Activated CD4-positive, alpha-beta T cell treated with anti-CD3 and anti-CD28 coated beads, Interleukin-2, amount 10 ng/mL, durations not matched to agents 7 days and 5 days (primary cell): ENCODE measurements around the gene DNAH17. TPM values are rescaled to one million over a fixed set of nuclear protein-coding genes. Genes with fewer than 3 reads are reported as not detected.

Experiments
- CTCF ChIA-PET: fragments of 350-600 bp; sonication (Branson Sonifier 250); formaldehyde crosslinking; loops from one replicate; lab custom pipeline; 2021; ENCODE audit warnings: antibody characterized with exemption; lab: Charles Lee
- POLR2A ChIA-PET: fragments of 350-600 bp; sonication (Branson Sonifier 250); formaldehyde crosslinking; loops from one replicate; lab custom pipeline; 2021; ENCODE audit warnings: antibody characterized with exemption; lab: Charles Lee
- DNase-seq: peaks from one replicate; pipeline ENCODE4 v3.0.0-alpha.2; 2020
- H3K27ac Mint-ChIP-seq: one replicate; pipeline ENCODE4 v1.8.0; 2021; ENCODE audit warnings: mild to moderate bottlenecking, moderate library complexity, mixed read lengths
- H3K27me3 Mint-ChIP-seq: one replicate; pipeline ENCODE4 v1.8.0; 2021; ENCODE audit warnings: mixed read lengths
- H3K36me3 Mint-ChIP-seq: one replicate; pipeline ENCODE4 v1.8.0; 2021; ENCODE audit warnings: low read depth, mixed read lengths
- H3K4me1 Mint-ChIP-seq: one replicate; pipeline ENCODE4 v1.8.0; 2021; ENCODE audit warnings: mixed read lengths
- H3K4me3 Mint-ChIP-seq: one replicate; pipeline ENCODE4 v1.8.0; 2021; ENCODE audit warnings: mild to moderate bottlenecking, moderate library complexity, mixed read lengths
- H3K9me3 Mint-ChIP-seq: one replicate; pipeline ENCODE4 v1.8.0; 2021; ENCODE audit warnings: mixed read lengths
- total RNA-seq, 2 experiments: library from RNA; stranded (reverse); gene quantifications; one replicate each; pipeline ENCODE4 v1.2.3, GENCODE V29; 2021

DNAH17 gene
- total RNA-seq, 2 experiments from 2014 or later, result 0.07 to 0.15 TPM

DNA sequence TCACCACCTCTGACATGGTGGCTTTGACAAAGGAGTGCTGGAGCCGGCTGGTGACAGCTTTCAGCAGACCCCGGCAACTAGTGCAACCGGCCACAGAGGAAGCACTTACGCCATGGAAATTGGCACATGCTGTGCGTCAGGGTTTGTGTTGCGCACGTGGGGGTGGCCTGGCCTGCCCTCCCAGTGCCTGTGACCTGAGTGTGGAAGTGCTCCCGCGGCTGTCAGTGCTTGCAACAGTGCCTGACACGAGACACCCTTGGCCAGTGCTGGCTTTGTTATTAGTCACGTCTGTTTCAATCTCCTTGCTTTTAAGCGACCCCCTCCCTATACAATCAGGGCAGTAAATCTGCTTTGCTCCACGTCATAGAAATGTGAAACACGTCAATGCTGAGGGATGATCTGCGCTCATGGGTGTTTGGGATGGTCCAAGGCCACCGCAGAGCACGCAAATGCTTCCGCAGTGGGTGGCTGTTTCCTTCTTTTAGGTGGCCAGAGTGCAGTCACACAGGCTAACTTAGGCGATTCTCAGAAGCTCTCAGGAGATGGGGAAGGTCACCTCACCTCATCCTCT, 134.5 kb downstream of the DNAH17 start:
- H3K36me3 Mint-ChIP-seq, result no peaks in the 10 kb centered on the region
- H3K4me1 Mint-ChIP-seq, result no peaks in the 10 kb centered on the region
- H3K9me3 Mint-ChIP-seq, result no peaks in the 10 kb centered on the region
- no peaks in the 10 kb centered on the region for H3K27me3 Mint-ChIP-seq
- DNase-seq, result no peak
- ChIA-PET POLR2A (no interaction called here), CTCF (no interaction called here)
- no peak overlapping the region for H3K27ac Mint-ChIP-seq
- H3K4me3 Mint-ChIP-seq, result no peak overlapping the region

DNA sequence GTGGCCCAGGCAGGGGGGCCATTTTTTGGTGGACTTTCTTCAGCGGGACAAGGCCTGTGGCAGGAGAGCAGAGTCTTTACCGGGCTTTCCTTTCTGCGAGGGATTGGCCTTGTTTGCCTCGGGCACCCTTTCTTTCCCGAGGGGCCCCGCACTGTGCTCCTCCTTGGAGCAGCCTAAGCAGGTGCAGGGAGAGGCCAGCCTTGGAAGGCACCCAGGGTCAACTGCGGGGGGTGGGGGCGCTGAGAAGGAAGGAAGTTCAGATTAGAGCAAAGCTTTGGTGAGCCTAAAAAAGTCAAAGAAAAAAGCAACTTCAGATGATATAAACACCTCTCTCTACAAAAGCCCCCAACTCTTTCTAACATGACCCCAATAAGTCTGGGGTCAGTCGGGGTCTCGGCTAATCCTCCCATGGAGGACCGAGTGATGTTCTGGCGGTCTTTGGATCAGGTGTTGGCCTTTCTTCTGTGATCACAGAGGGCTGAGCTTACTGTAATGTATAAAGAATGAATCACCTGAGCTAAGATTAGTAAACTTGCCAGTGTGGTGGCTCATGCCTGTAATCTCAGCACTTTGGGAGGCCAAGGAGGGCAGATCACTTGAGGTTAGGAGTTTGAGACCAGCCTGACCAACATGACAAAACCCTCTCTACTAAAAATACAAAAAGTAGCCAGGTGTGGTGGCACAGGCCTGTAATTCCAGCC, 135.8 kb downstream of the DNAH17 start:
- Mint-ChIP-seq H3K4me1 (no peaks in the 10 kb centered on the region), H3K27ac (no peak overlapping the region), H3K4me3 (no peak overlapping the region), H3K9me3 (no peaks in the 10 kb centered on the region), H3K27me3 (peaks cover 2% of the 10 kb centered on the region), H3K36me3 (no peaks in the 10 kb centered on the region)
- CTCF ChIA-PET, result interaction anchor here (0.6 kb wide), 1 partner anchor 36 kb away, joined by 3 read pairs; no protein-coding TSS in a partner anchor
- no peak for DNase-seq
- POLR2A ChIA-PET, result no interaction called here

DNA sequence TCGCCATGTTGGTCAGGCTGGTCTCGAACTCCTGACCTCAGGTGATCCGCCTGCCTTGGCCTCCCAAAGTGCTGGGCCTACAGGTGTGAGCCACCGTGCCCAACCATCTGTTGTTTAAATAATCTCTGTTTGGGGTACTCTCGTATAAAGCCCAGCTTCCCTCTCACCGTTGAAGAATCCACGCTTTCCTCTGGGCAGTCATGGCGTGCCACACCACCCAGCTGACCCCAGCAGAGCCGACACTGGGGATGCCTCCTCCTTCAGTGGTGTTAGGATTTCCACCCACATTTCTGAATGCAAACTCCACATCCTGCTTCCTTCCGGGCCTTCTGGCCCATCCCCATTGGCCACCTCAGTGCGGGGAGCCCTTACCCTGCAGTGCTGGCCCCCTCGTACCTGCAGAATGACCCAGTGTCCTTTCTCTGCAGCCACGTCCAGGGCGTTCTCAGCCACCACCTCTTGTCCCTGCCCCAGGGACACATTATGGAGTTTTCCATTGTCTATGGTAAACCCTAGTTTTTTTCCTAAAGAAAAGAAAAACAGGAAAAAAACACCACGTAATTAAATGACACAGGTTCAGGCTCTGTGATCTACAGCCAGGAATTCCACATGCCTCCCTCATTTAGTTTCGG, 138.4 kb downstream of the DNAH17 start:
- H3K4me3 Mint-ChIP-seq, result no peak overlapping the region
- no peak for DNase-seq
- H3K36me3 Mint-ChIP-seq, result no peaks in the 10 kb centered on the region
- H3K27ac Mint-ChIP-seq, result no peak overlapping the region
- POLR2A ChIA-PET, result no interaction called here
- H3K4me1 Mint-ChIP-seq, result no peaks in the 10 kb centered on the region
- peaks cover 2% of the 10 kb centered on the region for H3K27me3 Mint-ChIP-seq
- H3K9me3 Mint-ChIP-seq, result no peaks in the 10 kb centered on the region
- CTCF ChIA-PET, result no interaction called here

DNA sequence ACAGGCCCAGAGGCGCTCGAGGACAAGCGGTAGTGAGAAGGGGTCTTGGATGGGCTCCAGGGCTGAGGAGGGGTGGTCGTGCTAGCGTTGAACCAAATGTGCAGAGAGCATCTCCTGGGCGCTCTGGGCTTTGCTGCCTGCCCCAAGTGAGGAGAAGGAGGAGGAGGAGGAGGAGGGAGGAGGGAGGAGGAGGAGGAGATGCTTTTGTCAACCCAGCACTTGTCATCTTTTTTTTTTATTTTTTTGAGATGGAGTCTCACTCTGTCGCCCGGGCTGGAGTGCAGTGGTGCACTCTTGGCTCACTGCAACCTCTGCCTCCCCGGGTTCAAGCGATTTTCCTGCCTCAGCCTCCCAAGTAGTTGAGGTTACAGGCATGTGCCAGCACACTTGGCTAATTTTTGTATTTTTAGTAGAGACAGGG, 138.9 kb downstream of the DNAH17 start:
- POLR2A ChIA-PET, result no interaction called here
- CTCF ChIA-PET, result interaction anchor here (1.4 kb wide), 1 partner anchor 271 kb away, joined by 3 read pairs; no protein-coding TSS in a partner anchor
- no peak overlapping the region for H3K27ac Mint-ChIP-seq
- peaks cover 2% of the 10 kb centered on the region for H3K27me3 Mint-ChIP-seq
- H3K4me3 Mint-ChIP-seq, result no peak overlapping the region
- no peak for DNase-seq
- no peaks in the 10 kb centered on the region for H3K9me3 Mint-ChIP-seq
- no peaks in the 10 kb centered on the region for H3K4me1 Mint-ChIP-seq
- no peaks in the 10 kb centered on the region for H3K36me3 Mint-ChIP-seq

DNA sequence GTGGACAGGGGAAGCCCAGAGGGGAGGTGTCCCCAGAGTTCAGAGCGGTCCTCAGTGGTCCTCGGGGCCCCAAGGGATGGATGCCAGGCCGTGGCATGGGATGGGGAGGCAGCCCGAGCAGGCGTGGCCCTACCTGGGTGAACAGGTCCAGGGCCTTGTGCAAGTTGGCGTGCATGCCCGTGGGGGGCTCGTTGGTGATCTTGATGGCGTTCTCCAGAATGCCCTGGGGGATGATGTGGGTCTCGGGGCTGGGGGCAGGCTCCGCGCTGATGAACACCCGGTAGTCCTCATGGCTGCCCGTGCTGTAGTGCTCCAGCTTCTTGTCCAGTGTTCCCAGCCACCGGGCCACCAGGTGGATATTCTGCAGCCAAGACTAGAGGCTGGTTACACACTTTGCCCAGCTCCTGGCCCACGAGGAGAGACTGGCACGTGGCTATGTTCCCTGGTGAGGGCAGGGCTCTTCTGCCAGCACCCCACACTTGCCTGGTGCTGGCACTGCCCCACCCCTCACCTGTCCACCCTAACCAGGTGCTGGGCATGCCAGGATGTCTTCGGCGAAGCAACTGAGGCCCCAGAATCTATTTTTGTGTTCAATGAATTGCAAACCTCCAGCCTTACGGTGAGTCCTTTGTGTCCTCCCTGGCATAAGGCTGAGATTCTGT, 139.6 kb downstream of the DNAH17 start:
- Mint-ChIP-seq H3K27me3 (peaks cover 2% of the 10 kb centered on the region), H3K4me1 (no peaks in the 10 kb centered on the region), H3K9me3 (no peaks in the 10 kb centered on the region), H3K27ac (no peak overlapping the region), H3K36me3 (no peaks in the 10 kb centered on the region), H3K4me3 (no peak overlapping the region)
- CTCF ChIA-PET, result interaction anchor here (1.4 kb wide), 2 partner anchors 77 to 271 kb away, joined by 3 read pairs; no protein-coding TSS in a partner anchor
- DNase-seq, result no peak
- POLR2A ChIA-PET, result no interaction called here

DNA sequence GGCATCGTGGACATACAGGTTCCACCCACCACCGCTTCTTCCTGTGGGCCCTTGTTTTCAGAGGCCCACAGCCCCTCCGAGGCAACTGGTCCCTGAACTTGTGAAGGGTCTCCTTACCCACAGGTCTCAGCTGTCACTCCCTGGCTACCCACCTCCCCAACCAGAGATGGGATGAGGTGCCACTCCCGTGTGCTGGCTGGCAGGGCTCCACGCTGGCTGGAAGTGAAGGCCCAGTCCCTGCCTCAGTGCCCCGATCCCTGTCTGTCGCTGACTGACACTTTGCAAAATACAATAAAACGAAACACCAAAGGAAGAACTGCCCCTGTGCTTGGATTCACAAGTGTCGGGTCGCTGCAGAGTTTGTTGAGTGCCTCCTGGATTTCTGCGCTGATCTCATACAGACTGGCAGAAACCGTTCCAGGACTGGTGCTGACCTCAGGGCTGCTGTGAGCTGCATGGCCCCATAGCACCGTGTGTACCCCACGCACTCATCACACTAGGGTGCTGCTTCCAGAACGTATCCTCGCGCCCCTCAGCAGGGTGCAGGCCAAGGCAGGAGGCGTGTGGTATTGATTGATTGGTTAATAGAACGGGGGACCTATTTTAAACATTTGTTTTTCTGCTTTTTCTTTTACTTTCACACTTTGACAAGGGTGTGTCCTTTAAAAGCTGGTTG, 141.7 kb downstream of the DNAH17 start:
- no peaks in the 10 kb centered on the region for H3K36me3 Mint-ChIP-seq
- ChIA-PET CTCF (interaction anchor here (0.8 to 0.9 kb wide), 2 partner anchors 12 to 13 kb away, joined by 3 read pairs; no protein-coding TSS in a partner anchor), POLR2A (no interaction called here)
- H3K27me3 Mint-ChIP-seq, result peaks cover 2% of the 10 kb centered on the region
- no peak for DNase-seq
- H3K4me1 Mint-ChIP-seq, result no peaks in the 10 kb centered on the region
- H3K4me3 Mint-ChIP-seq, result no peak overlapping the region
- no peaks in the 10 kb centered on the region for H3K9me3 Mint-ChIP-seq
- no peak overlapping the region for H3K27ac Mint-ChIP-seq

DNA sequence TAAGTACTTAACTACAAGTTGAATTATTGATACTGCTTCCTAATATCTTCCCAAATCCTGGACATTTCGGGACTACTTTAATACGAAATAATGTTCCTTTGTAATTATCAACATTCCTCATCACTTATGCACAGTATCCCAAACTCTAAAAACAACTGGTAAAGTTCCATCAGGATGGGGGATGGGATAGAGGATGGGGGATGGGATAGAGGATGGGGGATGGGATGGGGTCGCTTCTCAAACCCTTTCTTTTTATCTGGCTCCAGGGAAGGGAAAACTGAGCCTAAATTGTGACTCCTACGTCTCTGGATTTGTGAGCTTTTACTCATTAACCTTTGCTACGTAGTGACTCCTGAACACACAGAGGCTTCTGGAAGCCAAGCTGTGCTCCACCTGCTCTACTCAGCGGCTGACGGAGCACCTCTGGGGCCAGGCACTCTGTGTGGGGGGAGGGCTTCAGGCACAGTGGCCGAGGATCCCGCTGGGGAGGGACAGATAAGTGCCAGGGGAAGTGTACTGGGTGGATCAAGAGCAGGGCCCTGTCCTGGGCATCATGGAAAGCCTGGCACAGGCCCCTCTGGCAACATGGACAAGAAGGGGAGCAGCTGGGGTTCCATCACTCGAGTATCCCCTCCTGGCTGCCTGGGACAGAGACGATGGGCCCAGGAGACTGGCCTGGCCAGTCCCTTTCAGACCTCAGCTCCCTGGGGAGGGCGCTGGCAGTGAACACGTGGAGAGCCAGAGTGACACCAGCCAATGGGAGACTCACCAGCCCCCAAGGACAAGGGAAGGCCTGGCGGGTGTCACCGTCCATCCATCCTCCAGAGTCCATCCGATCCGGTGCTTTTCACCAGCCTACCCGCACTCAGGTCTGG, 142.5 kb downstream of the DNAH17 start:
- Mint-ChIP-seq H3K9me3 (no peaks in the 10 kb centered on the region), H3K36me3 (peaks cover 4% of the 10 kb centered on the region), H3K4me1 (no peaks in the 10 kb centered on the region), H3K27me3 (peaks cover 2% of the 10 kb centered on the region), H3K4me3 (no peak overlapping the region), H3K27ac (no peak overlapping the region)
- DNase-seq, result no peak
- POLR2A ChIA-PET, result no interaction called here
- CTCF ChIA-PET, result no interaction called here

DNA sequence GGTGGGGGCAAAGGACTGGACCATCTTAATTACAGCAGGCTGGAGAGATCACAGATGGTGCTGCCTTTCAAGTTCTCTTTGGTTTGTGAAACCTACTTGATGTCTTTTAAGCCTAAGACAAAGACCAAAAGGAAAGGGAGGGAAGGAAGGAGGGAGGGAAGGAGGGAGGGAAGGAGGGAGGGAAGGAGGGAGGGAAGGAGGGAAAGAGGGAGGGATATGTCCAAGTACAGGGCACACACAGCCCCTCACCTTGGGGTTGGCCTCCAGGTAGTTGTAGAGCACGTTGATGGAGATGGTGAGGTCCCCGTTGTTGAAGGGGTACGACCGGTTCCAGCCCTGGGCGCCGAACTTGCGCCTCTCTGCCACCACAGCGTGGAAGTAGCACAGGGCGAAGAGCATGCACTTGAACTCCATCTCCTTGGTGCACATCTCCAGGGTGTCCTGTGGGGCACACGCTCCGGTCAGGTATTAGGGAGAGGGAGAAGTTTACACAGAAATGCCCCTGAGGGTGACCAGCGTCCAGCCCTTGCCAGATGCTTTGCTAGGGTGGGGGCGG, 143.3 kb downstream of the DNAH17 start:
- DNase-seq, result no peak
- CTCF ChIA-PET, result no interaction called here
- Mint-ChIP-seq H3K36me3 (peaks cover 8% of the 10 kb centered on the region), H3K9me3 (no peaks in the 10 kb centered on the region), H3K4me1 (no peaks in the 10 kb centered on the region), H3K4me3 (no peak overlapping the region), H3K27ac (no peak overlapping the region), H3K27me3 (peaks cover 2% of the 10 kb centered on the region)
- POLR2A ChIA-PET, result no interaction called here

DNA sequence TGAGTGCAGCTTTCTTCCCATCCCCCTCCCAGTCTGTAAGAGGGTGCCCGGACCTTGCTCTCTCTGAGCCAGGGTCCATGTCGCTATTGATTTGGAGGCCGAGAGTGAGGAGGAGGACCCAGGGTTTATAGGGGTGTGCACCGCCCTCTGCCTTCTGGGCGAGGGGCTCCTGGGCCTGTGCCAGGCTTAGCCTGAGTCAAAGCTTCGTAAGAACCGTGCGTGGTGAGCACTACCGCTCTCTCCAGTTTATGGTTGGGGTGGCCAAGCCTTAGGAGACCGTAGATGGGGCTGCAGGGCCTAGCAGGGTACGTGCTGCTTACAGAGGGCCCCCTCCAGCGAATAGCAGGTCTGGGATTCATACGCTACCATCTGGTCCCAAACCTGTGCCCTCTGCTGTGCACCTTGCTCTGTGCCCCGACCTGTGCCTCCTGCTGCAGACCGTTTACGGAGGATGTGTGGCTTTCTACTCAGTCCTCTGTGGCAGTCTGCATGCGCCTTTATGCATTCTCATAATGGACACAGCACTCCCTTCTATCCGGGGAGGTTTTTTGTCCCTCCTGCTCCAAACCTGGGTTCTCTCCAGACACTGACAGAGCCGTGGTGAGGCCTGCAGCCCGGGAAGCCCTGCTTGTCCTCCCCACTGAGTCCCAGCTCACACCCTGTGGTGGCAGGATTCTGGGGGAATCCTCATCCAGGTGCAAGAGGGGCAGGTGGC, 144.0 kb downstream of the DNAH17 start:
- H3K9me3 Mint-ChIP-seq, result no peaks in the 10 kb centered on the region
- H3K4me3 Mint-ChIP-seq, result no peak overlapping the region
- DNase-seq, result no peak
- CTCF ChIA-PET, result interaction anchor here (0.6 kb wide), 1 partner anchor 41 kb away, joined by 3 read pairs; no protein-coding TSS in a partner anchor
- POLR2A ChIA-PET, result no interaction called here
- no peaks in the 10 kb centered on the region for H3K4me1 Mint-ChIP-seq
- H3K27me3 Mint-ChIP-seq, result peaks cover 2% of the 10 kb centered on the region
- peaks cover 14% of the 10 kb centered on the region for H3K36me3 Mint-ChIP-seq
- H3K27ac Mint-ChIP-seq, result no peak overlapping the region

DNA sequence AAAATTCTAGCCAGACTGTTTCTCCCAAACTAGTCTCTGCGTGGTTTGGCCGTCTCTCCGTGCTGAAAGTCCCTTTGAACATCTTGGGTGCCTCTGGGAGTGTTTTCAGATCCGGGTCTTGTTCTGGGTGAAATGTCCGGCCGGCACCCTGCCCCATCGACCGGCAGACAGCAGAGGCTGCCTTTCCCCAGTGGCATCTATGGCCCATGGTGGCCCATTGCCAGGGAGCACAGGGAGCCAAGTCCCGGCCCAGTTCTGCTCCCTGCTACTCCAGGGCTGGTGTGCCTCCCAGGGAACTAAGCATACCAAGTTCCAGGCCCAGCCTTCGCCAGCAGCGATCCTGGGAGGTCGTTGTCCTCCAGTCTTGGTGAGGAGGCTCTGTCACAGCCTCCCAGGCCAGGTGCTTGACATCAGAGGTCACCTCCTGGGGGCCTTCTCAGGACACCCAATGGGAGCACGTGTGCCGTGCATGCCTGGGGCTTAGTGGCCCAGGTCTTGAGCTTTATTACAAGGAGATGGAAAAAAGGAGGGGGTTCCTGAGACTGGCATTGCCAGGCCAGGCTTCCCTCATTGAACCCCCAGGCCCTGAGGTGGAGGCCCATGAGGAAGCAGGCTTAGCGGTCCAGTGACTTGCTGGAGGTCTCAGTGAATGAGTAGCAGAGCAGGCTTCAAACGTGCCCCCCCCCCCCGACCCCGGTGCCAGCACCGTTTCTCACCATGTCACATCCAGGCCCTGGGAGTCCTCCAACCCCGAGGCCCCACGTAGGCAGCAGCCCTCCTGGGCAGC, 144.8 kb downstream of the DNAH17 start:
- DNase-seq, result no peak
- ChIA-PET CTCF (no interaction called here), POLR2A (no interaction called here)
- Mint-ChIP-seq H3K27ac (no peak overlapping the region), H3K27me3 (peaks cover 1% of the 10 kb centered on the region), H3K36me3 (peaks cover 15% of the 10 kb centered on the region), H3K4me1 (no peaks in the 10 kb centered on the region), H3K9me3 (no peaks in the 10 kb centered on the region), H3K4me3 (no peak overlapping the region)

DNA sequence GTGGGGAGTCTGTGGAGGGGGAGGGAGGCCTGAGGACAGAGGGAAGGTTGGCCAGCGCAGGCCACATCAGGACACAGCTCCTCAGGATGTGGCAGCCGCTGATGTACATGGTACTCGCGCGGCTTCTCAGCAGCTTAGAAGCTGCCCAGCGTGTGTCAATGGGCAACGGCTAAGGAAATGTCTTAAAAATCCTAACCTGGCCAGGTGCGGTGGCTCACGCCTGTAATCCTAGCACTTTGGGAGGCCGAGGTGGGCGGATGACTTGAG, 145.6 kb downstream of the DNAH17 start:
- no peaks in the 10 kb centered on the region for H3K9me3 Mint-ChIP-seq
- H3K27me3 Mint-ChIP-seq, result no peaks in the 10 kb centered on the region
- no peak overlapping the region for H3K27ac Mint-ChIP-seq
- H3K4me1 Mint-ChIP-seq, result no peaks in the 10 kb centered on the region
- POLR2A ChIA-PET, result no interaction called here
- CTCF ChIA-PET, result interaction anchor here (0.5 to 0.9 kb wide), 2 partner anchors 9 to 289 kb away, joined by 3 read pairs; no protein-coding TSS in a partner anchor
- no peak for DNase-seq
- H3K36me3 Mint-ChIP-seq, result peaks cover 17% of the 10 kb centered on the region
- no peak overlapping the region for H3K4me3 Mint-ChIP-seq
